GM12892 (cell line): ENCODE results near the gene C4BPA.

ENCODE experiments used
- DNase-seq: peaks from one replicate; pipeline ENCODE4 v3.0.0; 2011; ENCODE audit not compliant: insufficient read length
- FAIRE-seq: peaks from 2 replicates; lab custom pipeline; 2011; peaks lifted over from hg19 to GRCh38; lab: Jason Lieb, UNC
- POLR2A ChIP-seq: IDR thresholded peaks from 2 replicates; pipeline ENCODE4 v1.6.1; 2011; ENCODE audit warnings: low read depth, low read length, control low read depth
- POLR2AphosphoS5 ChIP-seq: IDR thresholded peaks from 2 replicates; pipeline ENCODE4 v1.6.1; 2011; ENCODE audit warnings: low read depth, low read length, control low read depth
- TAF1 ChIP-seq: IDR thresholded peaks from 2 replicates; pipeline ENCODE4 v1.6.1; 2011; ENCODE audit warnings: low read depth, mild to moderate bottlenecking, control low read depth, low read length, borderline replicate concordance

C4BPA gene

DNA sequence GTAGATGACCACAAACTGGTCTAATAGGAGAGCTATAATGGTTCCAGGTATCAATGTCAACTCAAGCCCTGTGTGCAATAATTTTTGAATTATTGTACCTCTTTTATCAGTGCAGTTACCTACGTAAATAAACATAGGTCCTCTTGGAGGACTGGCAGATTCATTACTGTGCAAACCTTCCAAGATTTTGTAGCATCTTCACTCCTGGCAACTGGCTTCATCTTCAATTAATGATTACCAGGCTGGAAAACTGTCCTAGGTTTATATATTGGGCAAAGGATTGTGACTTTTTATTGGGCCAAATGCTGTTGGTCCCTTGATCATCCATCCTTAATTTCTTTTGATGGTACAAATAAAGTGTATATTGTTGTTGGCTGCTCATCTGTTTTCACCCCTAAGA, 35.6 kb downstream of the C4BPA start:
- DNase-seq (no peak), FAIRE-seq (no peak)
- TF ChIP-seq POLR2AphosphoS5 (no peak), POLR2A (no peak), TAF1 (no peak)

DNA sequence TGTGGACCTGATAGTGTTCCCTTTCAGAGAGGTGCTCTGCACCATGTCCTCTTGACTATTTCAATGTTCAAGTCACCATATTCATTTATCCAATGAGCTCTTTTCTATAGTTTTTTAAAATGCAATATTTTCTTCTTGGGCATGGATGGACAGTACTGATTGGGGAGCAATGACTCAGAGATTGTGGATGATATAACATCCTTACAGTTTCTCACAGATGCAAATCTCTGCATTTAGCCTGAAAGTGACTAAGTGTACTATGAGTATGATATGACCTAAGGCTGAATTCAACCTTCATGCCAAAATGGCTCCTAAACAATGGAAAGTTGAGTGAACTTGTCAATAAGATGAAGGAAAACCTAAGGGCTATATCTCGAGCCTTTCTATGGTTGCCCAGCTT, 36.5 kb downstream of the C4BPA start:
- FAIRE-seq (no peak), DNase-seq (no peak)
- TF ChIP-seq POLR2AphosphoS5 (no peak), TAF1 (no peak), POLR2A (no peak)

DNA sequence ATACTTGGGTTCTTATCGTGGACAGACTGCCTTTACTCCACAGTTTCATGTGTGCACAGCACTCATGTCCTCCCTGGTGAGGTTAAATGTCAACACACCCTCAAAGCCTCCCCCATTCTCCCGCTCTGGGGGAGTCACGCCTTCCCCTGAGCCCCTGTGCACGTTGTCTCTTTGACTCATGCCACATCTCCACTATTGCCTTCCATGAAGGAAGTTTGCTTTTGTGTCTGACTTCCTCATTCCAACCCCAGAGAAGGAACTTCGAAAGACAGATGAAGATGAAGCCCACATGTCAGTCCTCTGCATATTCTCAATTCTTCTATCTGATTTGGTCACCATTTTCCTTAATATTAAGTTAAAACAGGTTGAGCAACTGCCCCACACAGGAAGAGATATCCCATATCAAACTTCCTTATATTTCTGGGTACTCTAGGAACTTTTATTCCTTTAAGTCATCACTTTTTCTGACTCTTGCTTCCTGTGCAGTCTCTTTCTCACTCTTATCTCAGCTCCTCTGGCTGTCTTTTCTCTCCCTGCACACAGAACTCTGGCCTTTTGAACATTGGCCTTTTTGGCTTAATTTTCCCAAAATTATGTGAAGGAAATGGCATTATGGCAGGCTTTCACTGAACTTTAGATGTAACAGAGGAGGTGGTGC, 41.5 kb downstream of the C4BPA start:
- TF ChIP-seq POLR2AphosphoS5: no peak
- TF ChIP-seq TAF1: no peak
- TF ChIP-seq POLR2A: no peak
- no peak for FAIRE-seq
- DNase-seq: no peak

DNA sequence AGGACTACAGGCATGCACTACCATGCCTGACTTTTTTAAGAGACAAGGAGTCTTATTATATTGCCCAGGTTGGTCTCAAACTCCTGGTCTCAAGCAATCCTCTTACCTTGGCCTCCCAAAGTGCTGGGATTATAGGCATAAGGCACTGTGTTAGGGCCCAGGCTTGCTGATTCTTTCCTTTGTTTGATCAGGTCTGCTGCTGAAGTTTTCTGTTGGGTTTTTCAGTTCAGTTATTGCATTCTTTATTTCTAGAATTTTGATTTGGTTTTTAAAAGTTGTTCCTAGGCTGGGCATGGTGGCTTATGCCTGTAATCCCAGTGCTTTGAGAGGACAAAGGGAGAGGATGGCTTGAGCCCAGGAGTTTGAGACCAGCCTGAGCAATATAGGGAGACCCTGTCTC, 47.9 kb downstream of the C4BPA start:
- FAIRE-seq: no peak
- TF ChIP-seq POLR2A (no peak), TAF1 (no peak), POLR2AphosphoS5 (no peak)
- no peak for DNase-seq

DNA sequence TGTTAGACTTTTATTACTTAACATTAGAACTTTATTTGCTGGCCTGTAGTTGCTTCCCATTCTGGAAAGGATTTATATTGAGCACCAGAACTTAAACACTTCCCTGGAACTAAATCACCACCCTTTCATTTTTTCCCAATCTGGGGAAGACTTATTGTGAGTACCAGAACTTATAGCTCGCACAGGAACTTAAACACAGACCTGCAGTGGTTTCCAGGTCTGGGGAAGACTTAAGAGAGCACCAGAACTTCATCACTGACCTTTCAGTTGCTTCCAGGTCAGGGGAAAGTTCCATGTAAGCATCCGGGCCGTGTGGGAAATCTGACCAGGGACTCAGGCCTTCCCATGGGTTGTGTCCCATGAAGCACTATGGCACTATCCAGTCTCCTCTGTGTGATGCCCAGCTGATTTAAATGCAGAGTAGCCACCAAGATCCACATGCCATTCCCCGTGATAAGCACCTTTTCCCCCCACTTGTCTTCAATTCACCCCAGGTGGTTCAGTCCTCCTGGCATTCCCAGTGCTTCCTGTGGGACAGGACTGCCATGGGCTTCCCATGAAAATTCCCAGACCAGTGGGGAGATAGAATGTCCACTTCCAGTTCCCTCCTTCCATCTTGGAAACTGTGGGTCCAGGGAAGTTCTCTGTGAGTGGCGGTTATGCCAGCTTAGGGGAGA, 48.9 kb downstream of the C4BPA start:
- DNase-seq: no peak
- TF ChIP-seq POLR2AphosphoS5: no peak
- TF ChIP-seq POLR2A: no peak
- no peak for TF ChIP-seq TAF1
- FAIRE-seq: no peak

DNA sequence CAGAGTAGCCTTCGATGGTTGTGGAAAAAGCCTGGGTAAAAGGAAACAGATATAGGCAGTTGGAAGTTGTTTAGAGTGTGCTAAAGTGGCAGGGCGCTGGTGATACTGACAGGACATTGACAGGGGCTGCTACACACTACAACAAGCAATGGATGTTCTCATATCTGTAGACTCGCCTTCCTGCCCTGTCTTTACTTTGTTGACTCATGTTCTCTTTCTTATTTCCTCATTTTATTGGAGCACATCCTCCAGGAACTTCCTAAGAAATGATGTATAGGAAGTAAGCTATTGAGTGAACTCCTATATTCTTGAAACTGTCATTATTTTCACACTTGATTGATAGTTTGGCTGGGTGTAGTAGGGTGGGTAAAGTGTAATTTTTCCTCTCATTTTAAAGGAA, 51.0 kb downstream of the C4BPA start:
- no peak for FAIRE-seq
- TF ChIP-seq POLR2AphosphoS5 (no peak), POLR2A (no peak), TAF1 (no peak)
- no peak for DNase-seq

DNA sequence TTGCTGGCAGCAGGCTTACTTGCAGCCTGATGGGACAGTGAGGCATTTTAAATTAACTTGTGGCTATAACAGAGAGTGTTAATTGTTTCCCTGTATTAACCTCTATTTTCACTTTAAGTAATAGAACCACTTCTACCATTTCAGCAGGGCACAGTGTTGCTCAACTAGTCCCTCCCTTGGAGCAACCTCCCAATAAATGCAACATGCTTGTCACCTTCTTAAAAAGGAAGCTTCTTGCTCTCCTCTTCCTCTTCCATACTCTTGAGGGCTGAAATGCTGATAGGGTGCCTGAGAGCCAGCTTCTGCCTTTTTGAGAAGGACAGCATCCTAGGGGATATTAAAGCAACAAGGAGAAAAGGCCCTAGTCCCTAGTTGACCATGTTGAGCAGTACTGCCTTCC, 52.1 kb downstream of the C4BPA start:
- no peak for FAIRE-seq
- TF ChIP-seq POLR2A (no peak), POLR2AphosphoS5 (no peak), TAF1 (no peak)
- DNase-seq: no peak

DNA sequence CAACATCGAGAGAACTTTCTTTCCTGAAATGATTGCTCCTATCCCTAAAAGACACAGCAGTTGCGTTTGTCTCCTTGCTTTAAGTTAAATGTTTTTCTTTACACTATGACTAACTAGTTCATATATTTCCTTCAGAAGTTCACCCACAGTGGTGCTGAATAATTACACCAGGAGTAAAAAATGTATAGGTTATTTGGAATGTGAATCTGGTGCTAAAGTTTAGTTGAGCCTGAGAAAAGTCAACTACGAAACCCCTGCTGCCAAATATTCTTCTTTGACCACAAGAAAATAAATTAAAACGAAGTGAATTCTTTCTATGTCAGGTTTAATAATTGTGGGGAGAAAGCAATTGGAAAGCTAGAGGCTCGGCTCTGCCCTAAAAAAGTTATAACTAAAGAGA, 52.8 kb downstream of the C4BPA start:
- DNase-seq: no peak
- TF ChIP-seq POLR2AphosphoS5: no peak
- TF ChIP-seq POLR2A: no peak
- TF ChIP-seq TAF1: no peak
- no peak for FAIRE-seq

DNA sequence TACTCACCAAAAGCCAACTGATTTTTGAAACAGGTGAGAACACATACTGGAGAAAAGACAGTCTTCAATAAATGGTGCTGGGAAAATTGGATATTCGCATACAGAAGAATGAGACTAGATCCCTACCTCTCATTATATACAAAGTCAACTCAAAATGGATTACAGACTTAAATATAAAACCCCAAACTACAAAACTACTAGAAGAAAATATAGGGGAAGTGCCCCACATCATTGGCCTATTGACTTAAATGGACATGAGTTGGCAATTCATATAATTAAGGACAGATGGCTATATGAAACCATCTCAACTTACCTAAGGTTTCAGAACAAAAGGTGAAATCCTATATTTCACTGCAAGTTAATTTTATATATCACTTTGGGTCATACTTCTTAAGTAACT, 60.1 kb downstream of the C4BPA start:
- DNase-seq (no peak), FAIRE-seq (no peak)
- TF ChIP-seq TAF1 (no peak), POLR2AphosphoS5 (no peak), POLR2A (no peak)

DNA sequence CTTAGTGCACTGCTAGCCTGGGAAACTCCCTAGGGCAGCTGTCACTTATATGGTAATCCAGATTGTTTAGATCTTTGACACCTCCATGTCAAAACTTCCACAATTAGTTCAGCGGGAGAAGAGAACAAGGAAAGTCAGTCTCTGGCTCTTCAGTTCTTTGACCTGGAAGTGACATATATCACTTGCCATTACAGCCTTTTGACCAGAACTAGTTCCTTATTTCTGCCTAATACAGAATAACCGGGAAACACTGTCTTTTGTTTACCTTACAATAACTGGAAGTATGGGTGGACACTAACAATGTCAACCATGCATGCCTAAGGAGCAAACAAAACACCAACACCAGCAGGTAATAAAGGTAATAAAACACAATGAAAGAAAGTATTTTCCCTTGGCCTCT, 68.3 kb downstream of the C4BPA start:
- no peak for TF ChIP-seq POLR2AphosphoS5
- TF ChIP-seq TAF1: no peak
- TF ChIP-seq POLR2A: no peak
- DNase-seq: no peak
- no peak for FAIRE-seq

DNA sequence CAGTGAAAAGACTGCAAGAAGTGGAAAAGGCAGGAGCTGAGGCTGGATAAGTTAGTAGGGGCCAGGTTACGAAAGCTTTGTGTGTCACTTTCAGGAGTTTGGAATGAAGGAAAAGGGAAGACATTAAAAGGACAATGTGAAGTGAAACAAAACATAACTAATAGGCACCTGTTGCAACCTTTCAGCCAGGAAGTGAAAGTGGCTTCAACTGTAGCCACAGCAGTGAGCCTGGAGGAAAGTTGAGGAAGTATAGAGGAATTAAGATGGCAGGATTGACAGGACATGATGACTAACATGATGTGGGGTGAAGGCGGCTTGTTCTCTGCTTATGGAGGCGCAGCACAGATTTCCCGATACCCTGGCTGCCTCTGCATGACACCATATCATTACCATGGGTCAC, 68.9 kb downstream of the C4BPA start:
- no peak for TF ChIP-seq POLR2AphosphoS5
- no peak for FAIRE-seq
- DNase-seq: no peak

DNA sequence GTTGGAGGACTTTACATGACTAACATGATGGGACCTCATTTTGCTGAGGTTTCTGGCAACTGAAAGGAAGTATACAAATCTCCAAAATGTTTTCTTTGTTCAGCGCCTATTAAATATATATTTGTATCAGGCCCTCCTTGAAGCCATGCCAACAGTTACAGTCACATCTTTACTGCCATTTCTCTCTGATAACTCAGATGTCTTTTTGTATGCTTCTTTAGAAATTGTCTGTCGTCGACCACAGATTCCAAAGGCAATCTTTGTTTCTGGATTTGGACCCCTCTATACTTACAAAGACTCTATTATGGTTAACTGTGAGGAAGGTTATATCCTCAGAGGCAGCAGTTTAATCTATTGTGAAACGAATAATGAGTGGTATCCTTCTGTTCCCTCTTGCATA, 69.4 kb downstream of the C4BPA start:
- FAIRE-seq: no peak
- TF ChIP-seq TAF1 (no peak), POLR2AphosphoS5 (no peak), POLR2A (no peak)
- no peak for DNase-seq

DNA sequence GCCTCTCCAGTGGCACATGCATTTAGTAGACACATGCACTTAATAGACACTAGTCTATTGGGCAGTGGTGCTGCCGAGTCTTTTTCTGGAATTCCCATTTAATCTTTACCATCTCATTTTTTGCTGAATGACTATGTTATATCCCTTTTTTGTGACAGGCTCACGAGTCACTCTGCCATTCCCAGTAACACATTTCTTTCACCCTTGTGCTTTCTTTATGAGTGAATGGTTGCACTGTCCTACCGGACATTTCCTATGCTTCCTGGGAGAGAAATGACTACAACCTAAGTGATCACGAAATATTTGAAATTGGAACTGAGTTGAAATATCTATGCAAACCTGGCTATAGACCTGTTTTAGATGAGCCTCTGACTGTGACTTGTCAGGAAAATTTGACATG, 70.9 kb downstream of the C4BPA start:
- TF ChIP-seq POLR2AphosphoS5: no peak
- no peak for TF ChIP-seq POLR2A
- TF ChIP-seq TAF1: no peak
- FAIRE-seq (no peak), DNase-seq (no peak)

DNA sequence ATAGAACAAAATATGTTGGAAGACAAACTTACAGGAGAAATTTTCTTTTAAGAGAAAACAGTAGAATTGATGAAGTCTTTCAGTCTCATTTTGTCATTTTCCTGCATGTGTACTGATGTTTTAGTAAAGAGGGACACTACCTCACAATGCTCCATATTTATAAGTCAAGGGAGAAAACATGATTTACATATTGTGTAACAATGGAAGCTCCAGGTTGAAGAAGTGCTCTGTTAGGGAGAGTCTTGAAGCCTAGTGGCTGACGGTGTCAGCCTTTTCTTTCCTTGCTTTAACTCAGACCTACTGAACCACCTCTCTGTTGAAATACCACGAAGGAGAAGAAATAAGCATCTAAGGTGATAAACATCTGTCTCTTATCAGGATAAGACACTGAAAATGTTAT, 75.0 kb downstream of the C4BPA start:
- TF ChIP-seq POLR2AphosphoS5: no peak
- FAIRE-seq (no peak), DNase-seq (no peak)
